UCSD-AML1 (cell line): ENCODE results near the gene ARHGEF11.

Experiments used
- DNase-seq: peaks from one replicate; lab custom pipeline; 2025; ENCODE audit not compliant: unreplicated experiment; lab: John Stamatoyannopoulos, UW

The ARHGEF11 gene

DNA sequence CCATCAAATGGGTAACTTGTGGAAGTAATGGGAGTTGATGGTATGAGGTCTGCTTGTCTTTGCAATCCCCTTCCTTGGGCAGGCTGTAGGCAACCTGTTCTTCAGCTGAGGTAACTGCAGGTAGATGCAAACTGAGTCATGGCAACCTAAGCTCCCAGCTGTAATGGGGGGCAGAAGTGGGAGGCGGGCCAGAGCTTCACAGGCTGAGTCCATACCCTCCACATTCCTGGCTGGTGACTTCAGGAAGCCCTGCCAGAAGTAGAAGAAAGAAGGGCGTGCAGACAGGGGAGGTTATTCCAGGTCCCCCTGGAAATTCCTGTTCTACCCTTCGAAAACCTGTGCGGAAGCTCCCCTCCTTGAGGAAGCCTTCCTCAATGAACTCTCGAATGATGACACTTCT is 44.9 kb downstream of the ARHGEF11 start:
- DNase-seq: no peak

DNA sequence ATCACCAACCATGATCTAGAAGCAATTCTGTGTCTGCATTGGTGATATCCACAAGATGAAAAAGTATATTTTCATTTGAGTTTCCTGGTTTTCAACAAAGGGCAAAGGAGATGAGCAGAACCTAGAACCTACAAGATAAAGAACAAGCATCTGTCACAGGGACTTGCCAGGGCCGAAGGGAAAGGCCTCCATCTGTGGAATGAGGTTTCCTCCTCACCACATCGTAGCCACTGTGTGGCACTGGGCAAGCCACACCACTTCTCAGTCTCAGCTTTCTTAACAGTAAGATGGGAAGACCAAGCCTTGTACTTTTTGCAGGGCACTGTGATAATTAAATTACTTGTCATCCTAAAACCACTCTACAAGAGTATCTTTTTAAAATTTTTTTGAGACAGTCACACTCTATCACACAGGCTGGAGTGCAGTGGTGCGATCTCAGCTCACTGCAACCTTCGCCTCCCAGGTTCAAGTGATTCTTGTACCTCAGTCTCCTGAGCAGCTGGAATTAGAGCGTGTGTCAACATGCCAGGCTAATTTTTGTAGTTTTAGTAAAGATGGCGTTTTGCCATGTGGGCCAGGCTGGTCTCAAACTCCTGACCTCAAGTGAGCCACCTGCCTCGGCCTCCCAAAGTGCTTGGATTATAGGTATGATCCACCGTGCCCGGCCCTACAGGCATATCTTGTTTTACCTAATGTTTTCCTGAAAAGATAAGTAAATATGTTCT is 45.8 kb downstream of the ARHGEF11 start:
- DNase-seq: peak; percentile 30

DNA sequence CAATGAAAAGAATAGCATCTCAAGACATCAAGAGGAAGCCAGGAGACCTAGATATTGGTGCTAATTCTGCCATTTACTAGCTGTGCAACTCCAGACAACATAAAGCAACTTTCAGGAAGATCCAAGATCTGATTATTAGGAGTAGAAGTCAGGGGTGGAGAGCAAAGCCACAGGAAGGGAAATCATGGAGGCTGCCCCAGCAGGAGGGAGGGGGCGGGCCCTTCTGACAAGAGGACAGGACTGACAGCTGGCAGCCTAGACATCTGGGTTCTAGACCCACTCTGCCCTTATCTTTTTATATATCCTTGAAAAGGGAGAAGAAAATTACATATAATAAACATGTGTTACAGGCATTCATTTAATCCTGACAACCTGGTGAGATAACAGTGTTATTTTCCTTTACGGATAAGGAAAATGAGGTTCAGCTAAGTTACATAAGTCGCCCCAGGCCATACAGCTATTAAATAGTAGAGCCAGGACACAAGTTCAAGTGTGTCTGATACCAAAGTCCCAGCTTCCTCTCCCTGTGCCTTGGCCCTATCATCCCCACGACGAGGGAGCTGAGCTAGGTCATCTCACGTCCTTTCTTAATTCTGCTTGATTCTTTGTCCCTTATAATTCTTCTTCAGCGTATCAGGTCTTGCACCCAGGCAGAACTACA is 46.6 kb downstream of the ARHGEF11 start:
- no peak for DNase-seq

DNA sequence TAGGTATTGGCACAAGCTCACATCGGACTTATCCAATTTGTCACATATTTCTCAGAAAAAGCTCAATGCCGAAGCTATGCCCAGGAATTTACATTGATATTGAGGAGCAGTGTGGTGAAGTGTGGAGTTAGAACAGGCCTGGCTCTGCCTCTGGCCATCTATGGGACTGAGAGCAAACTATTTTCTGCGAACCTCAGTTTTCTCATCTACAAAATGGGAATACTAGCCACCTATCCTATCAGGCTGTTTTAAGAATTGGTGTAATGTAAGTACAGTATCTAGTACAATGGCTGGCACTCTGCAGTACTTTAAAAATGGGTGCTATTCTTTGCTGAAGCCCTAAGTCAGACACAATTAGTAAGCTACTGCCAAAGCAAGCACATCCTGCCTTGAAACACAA is 47.2 kb downstream of the ARHGEF11 start:
- DNase-seq: no peak

DNA sequence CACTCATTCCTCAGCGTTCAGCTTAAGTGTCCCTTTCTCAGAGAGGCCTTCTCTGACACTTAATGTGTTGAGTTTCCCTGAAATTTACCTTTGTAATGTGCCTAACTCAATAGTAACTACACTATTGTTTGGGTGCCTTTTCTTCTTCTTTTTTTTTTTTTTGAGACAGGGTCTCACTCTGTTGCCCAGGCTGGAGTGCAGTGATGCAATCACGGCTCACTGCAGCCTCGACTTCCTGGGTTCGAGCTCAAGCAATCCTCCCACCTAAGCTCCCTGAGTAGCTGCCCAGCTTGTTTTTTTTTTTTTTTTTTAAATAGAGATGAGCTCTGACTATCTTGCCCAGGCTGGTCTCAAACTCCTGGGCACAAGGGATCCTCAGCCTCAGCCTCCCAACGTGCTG is 50.1 kb downstream of the ARHGEF11 start:
- no peak for DNase-seq

DNA sequence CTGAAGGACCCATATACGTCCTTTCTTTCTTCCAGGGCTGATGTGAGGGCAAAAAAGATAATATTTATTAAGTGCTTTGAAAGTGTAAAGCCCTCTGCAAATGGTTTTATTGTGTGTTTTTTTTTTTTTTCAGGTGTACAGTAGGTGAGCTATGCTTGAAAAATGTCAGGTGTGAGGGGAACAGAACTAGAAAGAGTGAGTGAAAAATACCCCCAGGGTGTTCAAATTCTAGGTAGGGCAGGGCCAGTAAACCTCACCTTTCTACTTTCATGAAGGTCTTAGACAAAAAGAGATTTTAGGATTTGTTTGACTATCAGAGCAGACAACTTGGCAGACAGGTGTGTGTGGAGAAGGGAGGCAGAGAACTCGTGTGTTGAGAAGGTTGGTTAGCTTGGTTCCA is 51.3 kb downstream of the ARHGEF11 start:
- DNase-seq: no peak

DNA sequence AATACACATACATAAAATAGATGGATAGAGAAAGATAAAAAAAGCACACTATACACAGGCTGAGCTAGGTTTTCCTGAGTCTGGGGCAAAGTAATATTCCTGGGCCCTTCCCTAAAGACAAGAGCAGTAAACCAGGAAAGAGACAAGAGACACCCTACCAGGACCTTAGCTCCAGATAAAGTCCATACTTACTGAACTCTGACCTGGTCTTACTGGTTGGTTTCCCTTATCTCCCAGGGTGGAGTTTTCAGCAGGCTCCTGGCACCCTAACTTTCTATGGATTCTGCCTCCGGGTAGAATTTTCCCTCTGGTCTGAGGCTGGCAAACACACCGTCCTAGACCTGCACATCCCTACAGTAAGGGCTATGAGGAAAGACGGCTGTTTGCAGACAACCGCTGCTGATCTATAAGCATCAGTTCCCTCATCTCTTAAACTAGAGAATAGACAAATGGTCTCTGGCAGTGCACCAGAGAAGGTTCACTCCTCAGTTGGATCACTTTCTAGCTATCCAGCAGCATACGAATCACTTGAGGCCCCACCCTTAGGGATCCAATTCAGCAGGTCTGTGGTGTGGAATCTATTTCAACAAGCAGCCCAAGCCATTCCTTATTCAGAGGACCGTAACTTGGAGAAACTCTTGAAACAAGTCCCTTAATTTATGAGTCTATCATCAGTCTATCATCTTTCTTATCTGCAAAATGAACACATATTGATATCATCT is 52.0 kb downstream of the ARHGEF11 start:
- no peak for DNase-seq

DNA sequence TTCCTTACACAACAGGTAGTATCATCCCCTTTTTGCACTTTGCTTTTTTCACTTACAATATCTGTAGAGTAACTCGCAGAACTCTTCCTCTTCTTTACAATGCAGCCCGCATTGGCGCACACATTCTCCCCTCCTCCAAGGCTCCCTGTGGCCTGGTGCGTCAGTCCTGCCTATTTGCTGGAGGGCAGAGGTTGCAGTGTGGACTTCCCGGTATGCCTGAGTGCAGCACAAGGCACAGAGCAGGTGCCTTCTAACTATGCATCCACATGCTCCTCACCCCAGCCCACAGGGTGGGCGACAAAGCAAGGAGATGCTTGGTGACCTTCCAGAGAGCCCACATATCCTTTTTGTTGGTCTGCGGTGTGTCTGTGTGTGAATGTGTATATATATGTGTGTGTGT is 53.3 kb downstream of the ARHGEF11 start:
- DNase-seq: no peak

DNA sequence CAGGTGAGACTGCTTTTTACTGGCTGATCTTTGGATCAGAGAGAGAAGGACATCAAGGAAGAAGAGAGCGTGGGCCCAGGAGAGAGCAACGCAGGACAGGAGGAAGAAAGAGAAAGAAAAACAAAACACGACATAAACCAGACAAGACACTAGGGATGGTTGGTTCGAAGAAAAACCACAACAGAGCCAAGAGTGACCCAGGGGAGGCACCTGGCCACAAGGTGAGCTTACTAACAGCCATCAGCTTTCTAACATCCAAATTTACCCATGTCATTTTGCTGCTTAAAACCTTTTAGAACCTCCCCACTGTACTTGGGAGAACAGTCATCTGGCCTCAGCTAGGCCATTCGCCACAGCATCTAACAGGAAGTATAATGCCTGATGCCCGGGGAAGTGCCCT is 57.8 kb downstream of the ARHGEF11 start:
- no peak for DNase-seq

DNA sequence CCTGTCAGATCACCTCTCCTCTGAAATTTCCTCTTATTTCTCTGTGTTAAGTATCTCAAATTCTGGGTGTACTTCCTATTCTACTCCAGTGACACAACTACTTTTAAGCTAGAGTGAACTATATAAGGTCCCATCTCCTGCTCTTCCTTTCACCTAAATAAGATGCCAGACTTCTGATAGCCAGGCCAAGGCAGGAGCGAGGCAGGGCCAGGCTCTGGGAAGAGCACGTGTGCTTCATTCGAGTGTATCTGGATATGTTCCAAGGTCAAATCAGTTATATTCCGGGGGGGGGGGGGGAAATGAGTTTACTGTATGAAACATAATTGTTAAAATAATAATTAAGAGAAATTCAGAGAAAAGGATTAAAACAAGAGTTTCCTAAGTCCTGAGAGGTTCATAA is 65.0 kb downstream of the ARHGEF11 start:
- no peak for DNase-seq

DNA sequence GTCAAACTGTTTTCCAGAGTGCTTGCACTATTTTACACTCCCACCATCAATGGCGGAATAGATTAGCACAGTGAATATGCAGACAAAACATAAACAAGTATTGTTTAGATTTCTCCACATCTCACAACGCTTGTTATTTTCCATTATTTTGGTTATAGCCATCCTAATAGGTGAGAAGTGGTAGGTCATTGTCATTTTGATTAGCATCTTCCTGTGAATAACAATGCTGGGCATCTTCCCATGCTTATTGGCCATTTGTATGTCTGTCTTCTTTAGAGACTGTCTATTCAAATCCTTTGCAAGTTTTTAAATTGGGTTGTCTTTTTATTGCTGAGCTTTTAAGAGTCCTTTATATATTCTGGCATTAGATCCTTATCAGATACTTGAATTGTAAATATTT is 70.5 kb downstream of the ARHGEF11 start:
- no peak for DNase-seq

DNA sequence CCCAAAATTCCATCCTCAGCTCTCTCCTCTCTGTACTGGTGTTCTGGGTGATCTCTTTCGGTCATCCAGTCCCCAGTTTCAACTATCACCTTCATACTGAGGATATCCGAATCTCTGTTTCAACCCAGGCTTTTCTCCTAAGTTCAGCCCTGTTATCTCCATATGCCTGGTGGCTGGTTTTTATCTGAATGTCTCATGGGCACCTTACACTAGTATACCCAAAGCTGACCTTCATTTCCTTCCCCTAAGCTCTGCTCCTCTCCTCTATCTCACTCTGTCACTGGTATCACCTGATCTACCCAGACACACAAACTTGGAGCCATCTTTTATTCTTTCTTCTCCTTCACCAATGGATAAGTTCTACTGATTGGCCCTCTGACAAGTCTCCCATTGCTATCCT is 72.1 kb downstream of the ARHGEF11 start:
- DNase-seq: no peak

DNA sequence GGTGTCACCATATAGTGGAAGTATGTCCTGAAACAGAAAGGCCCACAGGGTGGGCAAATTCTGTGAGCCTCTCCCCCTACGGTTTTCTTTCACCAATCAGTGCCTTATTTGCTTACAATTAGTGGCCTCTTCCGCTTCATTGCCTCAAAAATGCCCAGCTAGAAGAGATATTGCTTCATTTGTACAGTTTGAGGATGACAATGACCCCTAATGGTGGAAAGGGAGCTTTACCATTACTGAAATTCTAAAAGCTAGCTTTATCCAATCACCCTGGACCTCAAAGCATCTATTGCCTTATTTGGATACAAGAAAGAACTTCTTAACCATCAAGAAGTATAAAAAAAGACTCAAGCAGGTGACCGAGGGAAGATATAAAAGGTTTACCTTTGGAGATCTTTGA is 75.5 kb downstream of the ARHGEF11 start:
- no peak for DNase-seq

DNA sequence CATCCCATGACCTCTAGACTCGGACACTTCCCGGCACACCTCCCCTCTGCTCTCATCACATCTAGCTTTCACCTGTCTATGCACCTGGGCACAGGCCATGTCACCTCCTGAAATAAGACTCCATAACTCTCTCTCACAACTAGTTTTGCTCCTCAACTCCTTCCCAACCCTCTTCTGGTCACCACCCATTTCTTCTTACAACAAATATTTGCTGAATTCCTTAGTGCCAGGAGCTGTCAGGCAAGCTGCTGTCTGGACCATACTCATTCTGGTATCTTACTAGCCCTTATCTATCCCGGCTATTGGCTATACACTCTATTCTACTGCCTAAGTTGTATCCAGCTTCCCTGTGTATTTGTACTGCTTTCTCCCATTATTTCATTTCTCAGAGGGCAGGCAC is 76.0 kb downstream of the ARHGEF11 start:
- DNase-seq: no peak

DNA sequence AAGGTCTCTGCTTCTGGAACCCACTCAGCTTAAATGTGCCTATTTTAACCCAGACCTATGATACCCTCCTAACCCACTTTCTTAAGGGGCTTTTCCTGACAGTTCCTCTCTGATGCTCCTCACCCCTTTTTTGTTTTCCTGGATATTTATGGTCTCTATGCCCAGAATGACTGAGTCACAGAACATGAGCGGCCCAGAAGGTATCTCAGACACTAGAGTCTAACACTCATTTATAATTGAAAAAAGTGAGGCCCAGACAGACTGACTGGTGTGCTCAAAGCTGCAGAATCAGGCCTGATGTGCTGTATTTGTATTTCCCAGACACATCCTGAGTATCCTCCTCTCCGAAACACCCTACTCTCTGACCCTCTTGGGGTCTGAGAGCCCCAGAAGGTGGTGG is 81.1 kb downstream of the ARHGEF11 start:
- DNase-seq: no peak

DNA sequence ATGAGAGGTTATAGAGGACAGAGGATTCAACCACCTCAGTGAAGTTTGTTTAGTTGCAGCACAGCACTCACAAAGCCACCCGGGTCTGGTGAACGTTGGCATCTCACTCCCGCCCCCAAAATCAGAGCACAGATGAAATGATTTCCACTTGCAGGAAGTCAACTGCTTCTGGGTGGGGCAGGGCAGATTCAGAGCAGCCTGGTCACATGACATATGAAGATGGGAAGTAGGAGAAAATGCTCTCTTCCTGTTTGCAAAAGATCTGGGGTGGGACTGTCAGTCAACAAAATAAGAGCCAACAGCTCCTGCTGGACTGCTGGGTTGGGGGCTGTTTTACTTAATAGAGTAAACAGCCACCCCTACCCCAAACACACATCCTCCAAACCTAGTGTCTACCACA is 81.9 kb downstream of the ARHGEF11 start:
- DNase-seq: peak; percentile 24

DNA sequence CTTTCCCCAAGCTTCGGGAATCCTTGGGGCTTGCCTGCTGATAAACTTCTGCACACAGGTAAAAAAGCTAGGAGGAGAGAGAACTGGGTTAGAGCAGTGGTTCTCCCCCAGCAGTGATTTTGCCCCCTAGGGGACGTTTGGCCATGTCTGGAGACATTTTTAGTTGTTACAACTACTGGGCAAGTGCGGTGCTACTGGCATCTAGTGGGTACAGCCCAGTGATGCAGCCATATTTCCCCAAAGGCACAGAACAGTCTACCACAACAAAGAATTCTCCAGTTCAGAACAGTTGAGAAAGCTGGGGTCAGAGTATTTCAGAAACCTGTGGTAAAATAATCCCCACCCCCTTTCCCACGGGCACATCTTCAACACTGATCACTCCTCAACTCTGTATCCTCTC is 83.8 kb downstream of the ARHGEF11 start:
- DNase-seq: peak; percentile 23

DNA sequence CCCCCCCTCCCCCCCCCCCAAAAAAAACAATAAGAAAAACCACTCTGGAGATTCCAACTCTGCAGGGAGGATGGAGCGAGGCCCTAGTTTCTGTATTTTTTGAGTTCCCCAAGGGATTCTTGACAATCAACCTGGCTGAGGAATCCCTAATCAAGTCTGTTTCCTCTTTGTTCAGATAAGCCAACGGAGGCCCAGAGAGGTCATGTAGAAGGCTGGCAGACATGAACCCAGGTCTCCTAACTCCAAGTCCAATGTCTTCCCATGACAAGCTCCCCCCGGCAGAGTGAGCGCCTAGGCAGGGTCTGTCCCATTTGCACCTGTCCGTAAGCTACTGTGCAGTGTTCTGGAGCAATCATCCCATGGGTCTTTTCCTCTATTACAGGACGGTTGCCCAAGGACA is 85.6 kb downstream of the ARHGEF11 start:
- DNase-seq: no peak

DNA sequence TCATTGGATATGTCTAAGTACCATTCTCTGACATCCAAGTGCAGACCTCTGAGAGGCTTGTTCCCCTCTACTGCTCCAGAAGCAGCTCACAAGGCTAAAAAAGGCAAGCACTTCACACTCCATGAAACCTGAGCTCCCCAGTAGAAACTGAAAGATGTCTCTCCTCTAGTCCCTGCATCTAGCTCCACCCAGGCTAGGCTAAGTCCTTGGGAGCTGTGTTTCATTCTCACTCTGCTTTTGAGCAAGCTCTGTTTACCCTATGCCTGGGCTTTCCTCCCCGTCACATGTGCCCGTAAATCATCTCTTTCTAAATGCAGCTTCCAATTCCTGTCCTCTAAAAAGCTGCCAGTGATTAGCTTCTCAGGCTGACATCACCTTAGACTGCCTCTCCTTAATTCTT is 86.1 kb downstream of the ARHGEF11 start:
- DNase-seq: no peak

DNA sequence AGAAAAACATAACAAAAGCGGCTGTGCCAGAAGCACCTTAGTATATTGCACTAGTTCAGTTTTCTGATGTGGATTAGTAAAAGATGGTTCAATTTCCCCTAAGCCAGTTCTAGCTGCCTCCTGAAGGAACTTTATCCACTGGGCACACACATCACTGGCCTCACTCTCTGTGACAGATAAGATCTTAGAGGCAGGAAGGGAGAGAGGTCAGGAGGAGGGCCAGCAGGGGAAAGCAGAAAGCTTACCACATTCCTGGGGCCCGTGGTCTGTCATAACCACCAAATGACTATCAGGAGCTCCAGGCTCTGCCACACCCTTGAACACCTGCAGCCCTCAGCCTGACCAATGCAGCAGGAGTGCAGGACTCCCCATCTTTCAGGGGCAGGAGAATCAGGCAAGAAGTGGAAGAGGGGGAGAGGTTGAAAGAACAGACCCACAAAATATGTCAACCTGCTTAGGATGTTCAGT is 87.3 kb downstream of the ARHGEF11 start:
- DNase-seq: peak; percentile 45

DNA sequence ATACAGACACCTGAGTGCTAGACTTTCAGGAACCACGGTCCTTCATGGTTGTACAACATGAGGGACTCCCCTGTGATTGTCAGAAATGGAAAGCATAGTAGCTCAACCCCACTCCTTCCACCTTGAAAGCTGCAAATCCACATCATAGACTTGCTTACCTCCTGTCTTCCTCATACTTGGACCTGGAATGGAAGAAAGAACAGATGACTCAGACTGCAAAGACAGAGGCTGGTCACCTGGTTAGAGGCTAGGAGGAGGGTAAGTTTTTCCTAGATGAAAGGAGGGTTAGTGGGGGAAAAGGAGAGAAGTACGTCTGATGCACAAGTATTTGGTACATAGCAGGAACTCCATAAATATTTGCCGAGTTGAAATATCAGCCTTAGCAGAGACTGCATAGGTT is 87.9 kb downstream of the ARHGEF11 start:
- no peak for DNase-seq

DNA sequence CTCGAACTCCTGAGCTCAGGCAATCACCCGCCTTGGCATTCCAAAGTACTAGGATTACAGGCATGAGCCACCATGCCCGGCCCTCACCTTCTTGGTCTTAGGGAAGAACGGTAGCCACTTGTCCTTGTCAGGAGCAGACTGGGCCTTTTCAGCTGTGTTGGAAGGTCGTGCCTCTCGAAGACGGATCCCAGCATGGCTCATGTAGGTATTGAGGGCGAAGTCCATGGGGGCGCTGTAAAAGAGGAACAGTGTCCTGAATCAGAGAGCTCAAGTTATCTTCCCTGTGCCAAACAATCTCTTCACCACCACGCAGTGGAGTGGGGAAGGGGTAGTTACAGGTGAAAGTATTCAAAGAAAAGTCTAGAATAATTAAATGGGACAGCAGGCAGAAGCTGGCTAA is 89.2 kb downstream of the ARHGEF11 start:
- no peak for DNase-seq
